PFSK-1 (cell line): ENCODE data around the gene PDYN.

ENCODE experiments used
- FOXP2 ChIP-seq: optimal IDR thresholded peaks from 2 replicates; pipeline ENCODE3; 2011; ENCODE audit warnings: borderline replicate concordance, control low read depth, inconsistent platforms; ENCODE audit not compliant: insufficient read depth; ENCODE audit errors: extremely low read length, extremely low read depth
- POLR2AphosphoS5 ChIP-seq: IDR thresholded peaks from 2 replicates; pipeline ENCODE4 v1.6.1; 2012; ENCODE audit warnings: low read depth, mild to moderate bottlenecking, control low read depth, low read length, moderate library complexity
- REST ChIP-seq, 2 experiments: IDR thresholded peaks; 2 replicates each; pipeline versions ENCODE4 v1.6.1 to v1.8.0; 2011 to 2012; ENCODE audit warnings: low read depth in 2 of 2, low read length in 2 of 2, control low read depth in 1 of 2, inconsistent platforms in 1 of 2, mild to moderate bottlenecking in 1 of 2, moderate library complexity in 1 of 2; ENCODE audit not compliant: insufficient read depth in 1 of 2
- SIN3A ChIP-seq: IDR thresholded peaks from 2 replicates; pipeline ENCODE4 v1.6.1; 2012; ENCODE audit warnings: mild to moderate bottlenecking, low read length, moderate library complexity, borderline replicate concordance; ENCODE audit not compliant: insufficient read depth
- TAF1 ChIP-seq: IDR thresholded peaks from 2 replicates; pipeline ENCODE4 v1.6.1; 2012; ENCODE audit warnings: low read length, control low read depth, borderline replicate concordance; ENCODE audit not compliant: insufficient read depth

PDYN gene

DNA sequence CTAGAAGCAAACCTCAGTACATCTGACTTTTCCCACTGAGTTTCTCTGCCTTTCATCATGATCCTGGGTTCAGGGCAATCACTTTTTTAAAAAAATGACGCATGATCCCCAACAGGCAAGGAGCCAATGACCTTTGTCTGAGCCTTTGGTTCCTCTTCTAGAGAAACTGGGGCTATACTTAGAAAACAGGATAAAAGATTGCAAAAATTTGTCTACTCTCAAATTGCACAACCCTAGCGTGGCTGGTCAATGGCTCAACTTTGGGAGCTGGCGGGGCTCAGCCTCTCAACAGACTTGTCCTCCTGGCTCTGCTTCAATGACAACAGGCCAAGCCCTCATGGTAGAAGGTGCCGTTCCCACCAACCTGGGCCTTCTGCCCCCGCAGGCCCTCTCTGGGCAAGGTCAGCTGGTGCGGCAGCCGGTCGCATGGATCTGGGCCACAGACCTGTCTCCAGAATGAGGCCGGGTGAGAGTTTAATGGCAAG is 48.7 kb downstream of the PDYN start:
- no peak for TF ChIP-seq SIN3A
- no peak for TF ChIP-seq FOXP2
- TF ChIP-seq TAF1: no peak
- no peak for TF ChIP-seq POLR2AphosphoS5
- TF ChIP-seq REST (IDR thresholded peaks at IDR 0.05; ENCODE audit: insufficient read depth in 1 of 2, low read depth in 2 of 2, low read length in 2 of 2): no peak

GRCh38 chr20:1944345-1945091 is 49.3 kb downstream of the PDYN start:
- no peak for TF ChIP-seq POLR2AphosphoS5
- no peak for TF ChIP-seq REST (IDR thresholded peaks at IDR 0.05; ENCODE audit: insufficient read depth in 1 of 2, low read depth in 2 of 2, low read length in 2 of 2)
- no peak for TF ChIP-seq SIN3A
- no peak for TF ChIP-seq FOXP2
- TF ChIP-seq TAF1: no peak

DNA sequence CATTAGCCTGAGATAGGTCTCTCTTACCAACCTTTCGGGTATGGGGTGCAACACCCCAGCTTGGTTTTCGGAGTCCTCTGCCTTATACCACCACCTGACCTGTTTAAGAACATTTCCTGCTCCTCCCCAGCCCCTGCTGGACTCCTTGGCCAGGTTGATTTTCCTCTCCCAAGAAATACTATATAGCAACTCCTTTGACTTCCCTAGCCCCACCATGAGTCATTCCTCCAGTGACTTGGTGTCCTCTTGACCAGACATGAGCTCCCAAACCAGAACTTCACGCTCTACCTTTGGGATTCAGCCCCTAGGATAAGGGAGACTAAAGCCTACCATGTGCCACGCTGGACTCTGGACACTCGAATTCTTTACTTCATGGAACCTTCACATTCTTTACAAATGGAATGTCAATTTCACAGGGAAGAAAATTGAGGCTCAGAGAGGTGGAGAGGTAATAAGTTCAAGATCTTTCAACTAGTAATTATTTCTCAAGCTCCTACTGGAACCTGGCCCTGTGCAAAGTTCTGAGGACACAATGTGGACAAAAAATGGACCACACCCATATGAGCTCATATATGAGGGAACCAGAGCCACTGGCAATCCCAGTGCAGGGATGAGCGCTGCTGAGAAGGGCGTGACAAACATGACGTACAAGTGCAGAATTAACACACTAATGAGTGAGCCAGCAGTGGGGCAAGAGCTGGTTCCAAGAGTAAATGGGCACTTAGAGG is 50.4 kb downstream of the PDYN start:
- TF ChIP-seq TAF1 (no peak), REST (IDR thresholded peaks at IDR 0.05; ENCODE audit: insufficient read depth in 1 of 2, low read depth in 2 of 2, low read length in 2 of 2) (no peak), FOXP2 (no peak), SIN3A (no peak), POLR2AphosphoS5 (no peak)

- TF ChIP-seq REST (IDR thresholded peaks at IDR 0.05; ENCODE audit: insufficient read depth in 1 of 2, low read depth in 2 of 2, low read length in 2 of 2): no peak
- no peak for TF ChIP-seq TAF1
- TF ChIP-seq SIN3A: no peak
- TF ChIP-seq POLR2AphosphoS5: no peak
- TF ChIP-seq FOXP2: no peak
Measured at GRCh38 chr20:1942486-1943274, 51.2 kb downstream of the PDYN start.
